NOMO-1 treated with DMSO at 0.1 percent for 48 hours (cell line): ENCODE data around the gene MLN.
"Not testable (repeated sequence)": the region's sequence is repeated elsewhere in the genome, so short reads cannot be mapped to it uniquely, and the experiment has no call there.

Experiments
- DNase-seq: peaks from one replicate; lab custom pipeline; 2025; ENCODE audit not compliant: unreplicated experiment; lab: John Stamatoyannopoulos, UW

MLN gene

DNA sequence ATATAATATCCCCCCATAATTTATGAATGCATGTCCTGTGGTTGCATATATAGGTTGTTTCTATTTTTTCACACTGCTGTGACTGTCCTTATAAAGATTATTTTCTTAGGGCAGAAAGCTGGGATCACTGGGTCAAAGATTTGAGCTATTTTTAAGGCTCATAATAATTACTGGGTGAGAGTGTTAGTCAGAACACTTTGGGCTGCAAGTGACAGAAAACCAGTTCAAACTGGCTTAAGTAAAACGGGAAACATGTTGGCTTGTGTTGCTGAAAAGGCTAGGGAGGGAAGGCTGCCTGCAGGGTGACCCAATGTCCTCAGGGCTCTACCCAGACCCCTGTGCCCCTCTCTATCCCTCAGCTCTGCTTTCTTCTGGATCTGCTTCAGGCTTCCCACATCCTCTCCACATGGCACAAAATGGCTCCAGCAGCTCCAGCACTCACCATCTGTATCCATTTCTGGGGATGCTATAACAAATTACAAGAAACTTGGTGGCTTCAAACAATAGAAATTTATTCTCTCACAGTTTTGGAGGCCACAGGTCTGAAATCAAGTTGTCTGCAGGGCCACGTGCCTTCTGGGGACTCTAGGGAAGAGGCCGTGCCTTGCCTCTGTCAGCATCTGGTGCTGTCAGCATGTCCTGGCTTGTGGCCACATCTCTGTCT, 33.1 kb upstream of the MLN start:
- no peak for DNase-seq

DNA sequence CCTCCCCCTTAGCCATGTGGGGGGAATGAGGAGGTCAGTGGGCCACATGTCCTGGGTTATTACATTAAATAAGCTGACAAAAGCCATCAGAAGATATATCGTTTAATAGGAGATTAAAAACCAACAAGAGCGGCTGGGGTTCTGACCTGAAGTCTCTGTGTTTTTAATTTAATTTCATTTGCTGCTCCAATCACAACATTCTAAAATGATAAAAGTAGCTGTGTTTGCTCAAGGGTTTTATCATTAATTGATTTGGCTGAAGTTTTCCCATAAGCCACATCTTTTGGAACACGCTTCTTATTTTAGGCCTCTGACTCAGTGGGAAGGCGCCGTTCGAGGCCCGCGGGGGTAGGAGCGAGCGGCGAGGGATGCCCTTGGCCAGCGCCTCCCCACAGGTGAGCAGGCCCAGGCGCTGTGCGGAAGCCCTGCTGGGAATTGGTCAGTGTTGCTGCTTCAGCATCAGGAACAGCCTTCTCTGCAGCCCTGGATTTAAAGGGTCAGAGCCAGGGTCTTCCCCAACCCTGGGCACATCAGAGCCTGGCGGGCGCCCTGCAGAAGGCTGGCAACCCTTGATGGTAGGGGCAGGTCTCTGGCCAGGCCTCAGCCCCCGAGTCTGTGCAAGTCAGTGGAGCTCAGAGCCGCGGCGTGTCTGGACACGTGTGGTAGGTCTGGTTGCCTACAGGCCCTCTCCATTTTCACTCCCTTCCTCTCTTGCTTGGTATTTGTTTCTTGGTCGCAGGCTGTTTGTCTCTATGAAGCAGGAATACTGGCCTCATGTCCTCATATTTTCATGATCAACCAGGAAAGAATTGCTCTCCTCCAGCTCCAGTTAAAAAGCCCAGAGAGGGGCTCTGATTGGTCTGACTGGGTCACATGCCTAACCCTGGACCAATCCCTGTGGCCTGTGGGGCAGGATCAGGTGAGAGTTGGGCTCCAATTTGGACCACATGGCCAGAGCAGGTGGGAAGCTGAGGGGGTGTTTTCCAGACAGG, 30.9 kb upstream of the MLN start:
- no peak for DNase-seq

DNA sequence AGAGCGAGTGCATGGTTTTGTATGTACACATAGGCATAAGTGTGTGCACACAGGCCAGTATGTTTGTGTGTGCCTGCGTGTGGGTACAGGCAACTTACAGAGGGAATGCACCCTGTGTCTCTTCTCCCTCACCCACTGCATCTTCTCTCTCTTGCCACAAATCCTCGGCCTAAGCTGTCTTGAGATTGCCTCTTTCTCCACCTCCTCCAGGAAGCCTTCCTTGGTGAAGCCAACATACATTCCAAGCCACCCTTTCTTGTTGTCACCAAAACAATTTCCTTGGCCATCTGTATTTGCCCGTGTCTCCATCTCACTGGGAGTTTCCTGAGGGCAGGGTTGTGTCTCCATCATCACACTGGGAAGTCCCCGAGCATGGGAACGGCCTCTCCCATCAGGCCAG, 29.8 kb upstream of the MLN start:
- no peak for DNase-seq

DNA sequence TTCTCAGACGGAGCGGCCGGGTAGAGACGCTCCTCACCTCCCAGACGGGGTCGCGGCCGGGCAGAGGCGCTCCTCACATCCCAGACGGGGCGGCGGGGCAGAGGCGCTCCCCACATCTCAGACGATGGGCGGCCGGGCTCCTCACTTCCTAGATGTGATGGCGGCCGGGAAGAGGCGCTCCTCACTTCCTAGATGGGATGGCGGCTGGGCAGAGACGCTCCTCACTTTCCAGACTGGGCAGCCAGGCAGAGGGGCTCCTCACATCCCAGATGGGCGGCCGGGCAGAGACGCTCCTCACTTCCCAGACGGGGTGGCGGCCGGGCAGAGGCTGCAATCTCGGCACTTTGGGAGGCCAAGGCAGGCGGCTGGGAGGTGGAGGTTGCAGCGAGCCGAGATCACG, 29.0 kb upstream of the MLN start:
- not testable (repeated sequence) for DNase-seq

DNA sequence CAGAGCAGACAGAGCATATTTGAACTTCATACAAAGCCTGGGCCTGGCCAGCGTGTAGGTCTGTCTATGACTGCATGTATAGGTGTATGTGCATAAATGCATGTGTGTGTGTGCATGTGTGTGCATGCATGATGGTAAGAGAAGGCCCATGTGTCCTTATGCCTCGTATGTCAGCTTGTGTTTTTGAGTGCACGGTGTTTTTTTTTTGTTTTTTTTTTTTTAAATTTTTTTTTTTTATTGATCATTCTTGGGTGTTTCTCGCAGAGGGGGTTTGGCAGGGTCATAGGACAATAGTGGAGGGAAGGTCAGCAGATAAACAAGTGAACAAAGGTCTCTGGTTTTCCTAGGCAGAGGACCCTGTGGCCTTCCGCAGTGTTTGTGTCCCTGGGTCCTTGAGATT, 27.9 kb upstream of the MLN start:
- DNase-seq: not testable (repeated sequence)

DNA sequence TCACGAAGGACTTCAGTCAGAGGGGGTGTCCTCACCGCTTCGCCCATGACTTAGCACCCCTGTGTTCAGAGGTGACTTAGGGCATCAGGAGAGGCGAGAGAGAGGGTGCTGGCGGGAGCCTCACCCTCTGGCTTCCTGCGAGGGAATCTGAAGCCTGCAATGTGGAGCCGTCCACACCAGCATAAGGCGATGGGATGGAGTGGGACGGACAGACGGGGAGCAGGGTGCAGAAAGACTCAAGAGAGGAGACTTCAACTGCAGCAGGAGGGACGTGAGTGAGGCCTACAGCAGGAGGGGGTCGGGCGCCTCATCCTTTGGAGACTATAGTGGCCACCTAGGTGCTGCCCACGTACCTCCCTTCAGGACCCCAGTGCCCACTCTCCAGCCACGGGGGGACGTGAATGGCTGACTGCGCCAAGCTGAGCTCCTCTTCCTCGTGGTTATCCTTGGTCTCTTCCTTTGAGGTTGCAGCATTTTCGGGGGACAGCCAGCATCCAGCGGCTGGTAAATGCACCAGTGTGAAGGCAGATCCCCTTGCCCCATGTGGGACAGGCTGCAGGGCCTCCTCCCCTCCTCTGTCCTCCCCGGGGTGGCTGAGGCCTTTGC, 26.9 kb upstream of the MLN start:
- DNase-seq: no peak

DNA sequence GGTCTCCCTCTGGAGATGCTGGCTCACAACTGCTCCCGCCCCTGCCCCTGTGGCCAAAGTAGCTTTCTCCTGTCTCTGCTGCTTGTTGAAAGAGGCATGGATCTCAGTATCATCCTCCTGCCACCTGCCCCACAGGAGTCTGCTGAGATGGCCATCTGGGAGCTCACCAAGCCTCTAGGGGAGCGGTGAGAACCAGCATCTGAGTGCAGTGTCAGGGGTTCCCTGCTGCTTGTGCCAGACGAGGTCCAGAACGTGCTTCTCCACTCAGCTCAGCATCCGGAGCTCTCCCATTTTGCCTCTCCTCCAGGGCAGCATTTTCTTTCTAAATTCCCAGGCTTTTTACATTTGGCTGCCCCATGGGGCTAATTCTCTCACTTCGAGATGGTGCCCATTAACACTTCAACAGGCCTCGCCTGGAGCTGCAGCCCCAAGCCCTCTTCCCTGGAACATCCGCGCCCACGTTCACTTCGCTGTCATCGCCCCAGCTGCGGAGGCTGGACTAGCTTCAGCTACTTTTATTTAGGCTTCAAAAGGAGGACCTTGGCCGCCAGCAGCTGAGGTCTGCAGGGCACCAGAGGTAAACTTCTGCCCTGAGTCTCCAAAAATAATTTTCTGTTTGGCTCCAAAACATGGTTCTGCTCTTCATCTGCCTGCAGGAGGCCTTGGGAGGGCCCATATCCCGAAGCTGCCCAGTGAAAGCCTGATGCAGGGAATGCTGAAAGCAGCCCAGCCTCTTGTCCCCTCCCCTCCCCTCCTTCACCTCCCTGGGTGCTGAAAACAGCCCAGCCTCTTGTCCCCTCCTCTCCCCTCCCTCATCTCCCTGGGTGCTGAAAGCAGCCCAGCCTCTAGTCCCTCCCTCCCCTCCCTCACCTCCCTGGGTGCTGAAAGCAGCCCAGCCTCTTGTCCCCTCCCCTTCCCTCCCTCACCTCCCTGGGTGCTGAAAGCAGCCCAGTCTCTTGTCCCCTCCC, 25.2 kb upstream of the MLN start:
- no peak for DNase-seq

DNA sequence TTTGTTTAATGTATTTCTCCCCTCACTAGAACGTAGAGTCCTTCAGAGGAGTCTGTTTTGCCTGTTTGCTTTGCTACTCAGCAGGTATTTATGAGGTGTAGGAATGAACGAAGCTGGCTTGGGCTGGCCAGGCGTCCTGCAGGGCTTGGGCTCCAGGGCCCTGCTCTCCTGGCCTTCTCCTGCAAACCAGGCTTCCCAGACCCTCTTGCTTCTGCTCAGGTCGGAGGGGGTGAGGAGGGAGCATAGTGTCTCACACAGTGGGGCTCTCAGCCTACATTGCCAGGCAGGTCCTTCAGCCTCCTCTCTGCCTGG, 24.6 kb upstream of the MLN start:
- DNase-seq: no peak

DNA sequence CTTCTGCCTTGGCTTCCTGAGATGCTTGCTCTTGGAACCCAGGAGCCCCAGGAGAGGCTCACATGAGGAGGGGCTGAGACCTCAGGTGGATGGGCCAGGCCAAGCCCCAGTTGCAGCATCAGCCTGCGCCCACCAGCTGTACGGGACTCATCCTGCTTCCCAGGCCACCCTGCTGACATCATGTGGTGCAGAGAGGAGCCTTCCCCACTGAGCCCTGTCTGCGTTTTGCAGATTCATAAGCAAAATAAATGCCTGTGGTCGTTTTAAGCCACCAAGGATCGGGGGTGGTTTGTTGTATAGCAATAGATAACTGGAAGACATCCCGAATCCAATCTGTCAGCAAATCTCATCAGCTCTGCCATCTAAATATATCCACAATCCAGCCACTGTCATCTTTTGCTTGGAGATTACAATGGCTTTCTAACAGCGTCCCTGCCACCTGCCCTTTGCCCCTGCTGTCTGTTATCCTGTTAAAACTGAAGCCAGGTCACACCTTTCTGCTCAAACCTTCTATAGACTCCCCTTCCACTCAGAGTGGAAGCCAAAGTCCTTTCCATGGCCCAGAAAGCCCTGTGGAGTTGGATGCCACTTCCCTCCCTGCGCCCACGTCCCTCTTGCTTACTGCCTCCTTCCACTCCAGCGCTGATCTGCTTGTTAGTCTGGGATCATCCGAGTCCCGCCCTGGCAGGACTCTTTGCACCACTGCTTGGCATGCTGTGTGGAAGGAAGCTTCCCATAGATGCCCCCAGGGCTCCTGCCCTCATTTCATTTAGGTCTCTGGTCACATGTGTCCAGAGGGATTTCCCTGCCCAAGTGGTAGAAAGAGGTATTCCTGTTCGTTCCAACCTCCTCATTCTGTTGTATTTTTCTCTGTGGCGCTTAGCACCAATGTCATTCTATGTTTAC, 24.0 kb upstream of the MLN start:
- DNase-seq: no peak

DNA sequence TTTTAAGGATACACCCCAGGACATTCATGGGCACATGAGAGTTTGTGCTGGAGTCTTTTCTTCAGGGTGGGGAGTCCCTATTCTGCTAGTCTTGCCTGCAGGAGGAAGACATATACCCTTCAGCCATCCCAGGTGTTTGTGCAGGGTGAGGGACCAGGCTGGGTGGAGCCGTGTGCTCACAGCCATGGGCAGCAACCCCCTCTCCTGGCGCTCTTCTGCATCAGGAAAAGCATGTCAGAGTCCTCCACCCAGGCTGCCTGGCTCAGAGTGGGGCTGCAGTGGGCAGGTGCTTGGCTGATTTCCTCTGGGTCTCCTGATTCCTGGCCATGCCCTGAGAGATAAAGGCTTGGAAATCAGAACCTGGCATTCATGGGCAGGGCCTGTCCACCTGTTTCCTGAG, 22.7 kb upstream of the MLN start:
- no peak for DNase-seq

DNA sequence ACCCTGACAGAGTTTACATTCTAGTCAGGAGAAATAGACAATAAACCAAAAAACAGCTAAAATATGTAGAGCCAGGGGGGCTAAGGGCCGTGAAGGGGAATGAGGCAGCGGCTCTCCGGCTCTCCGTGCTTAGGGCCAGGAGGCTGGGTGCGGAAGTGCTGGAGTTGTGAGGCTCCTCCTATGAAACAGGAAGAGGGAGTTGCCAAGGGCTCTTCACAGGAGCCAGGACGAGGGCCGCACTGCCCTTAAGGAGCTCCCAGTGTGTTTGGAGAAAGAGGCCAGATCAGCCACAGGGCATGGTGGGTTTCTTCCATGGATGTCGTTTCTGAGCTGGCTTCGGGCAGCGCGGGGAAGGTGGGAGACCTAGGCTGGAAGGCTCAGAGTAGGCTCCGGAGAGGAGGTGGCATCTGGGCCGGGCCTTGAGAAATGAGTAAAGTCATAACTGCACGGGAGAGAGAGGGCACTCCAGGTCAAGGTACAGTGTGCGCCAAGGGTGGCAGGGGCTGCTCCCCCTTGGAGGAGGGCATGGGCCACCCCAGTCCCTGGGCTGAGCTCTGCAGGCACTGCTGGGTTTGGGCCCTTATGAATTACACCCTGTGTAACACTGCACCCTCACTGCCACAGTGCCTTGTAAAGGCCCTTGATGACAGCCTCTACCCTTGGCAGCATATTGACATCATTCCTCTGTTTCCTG, 20.8 kb upstream of the MLN start:
- DNase-seq: no peak

DNA sequence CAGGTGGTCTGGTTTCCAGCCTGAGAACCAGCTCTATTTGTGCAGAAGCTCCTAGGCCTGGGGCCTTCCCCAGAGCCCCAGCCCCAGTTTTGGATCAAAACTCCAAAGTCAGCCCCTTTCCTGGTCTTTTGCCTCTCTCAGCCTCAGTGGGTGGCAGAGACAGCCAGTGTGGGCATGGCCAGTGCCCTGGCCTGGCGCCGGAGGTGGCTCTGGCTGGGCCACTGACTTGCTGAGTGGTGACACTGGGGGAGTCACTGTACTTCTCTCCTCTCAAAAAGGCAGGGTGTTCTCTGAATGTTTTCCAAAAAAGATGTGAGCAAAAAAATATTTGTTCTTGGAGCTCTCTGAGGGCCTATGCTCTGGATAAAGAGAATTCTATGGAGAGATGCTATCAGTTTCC, 20.0 kb upstream of the MLN start:
- no peak for DNase-seq

DNA sequence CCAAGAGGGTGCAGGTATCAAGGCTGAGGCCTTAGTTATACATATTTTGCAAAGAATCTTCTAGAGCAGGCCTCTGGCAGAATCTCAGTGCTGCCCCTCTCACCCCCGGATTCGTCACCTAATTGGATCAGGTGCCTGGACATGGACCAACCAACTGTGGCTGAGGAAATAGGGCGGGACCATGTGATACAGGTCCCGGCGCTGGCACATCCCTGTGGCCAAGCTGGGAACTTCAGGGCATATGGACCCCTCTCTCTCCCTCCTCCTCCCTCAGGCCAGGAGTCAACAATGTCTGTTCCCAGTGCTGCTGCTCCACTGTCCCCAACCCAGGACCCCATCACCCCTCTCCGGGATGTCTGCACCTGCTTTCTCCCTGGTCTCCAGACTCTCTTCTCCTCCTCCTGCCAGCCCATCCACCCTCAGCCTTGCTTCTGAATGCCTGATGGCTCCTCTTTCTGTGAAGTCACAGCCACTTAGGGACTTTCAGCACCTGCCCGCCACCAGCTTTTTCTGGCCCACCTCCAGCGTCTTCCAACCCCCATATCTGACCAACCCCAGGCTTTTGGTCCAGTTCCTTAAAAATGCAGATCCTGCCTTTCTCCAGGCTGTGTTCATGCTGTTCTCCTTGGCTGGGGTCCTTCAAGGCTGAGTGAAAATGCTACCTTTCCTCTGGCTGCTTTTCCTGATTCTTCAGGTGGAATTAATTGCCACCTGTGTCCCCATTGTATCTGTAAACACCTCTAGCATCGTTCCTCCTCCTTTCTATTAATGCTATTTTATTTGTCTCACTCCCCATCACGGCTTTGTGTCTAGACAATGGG, 19.0 kb upstream of the MLN start:
- no peak for DNase-seq

DNA sequence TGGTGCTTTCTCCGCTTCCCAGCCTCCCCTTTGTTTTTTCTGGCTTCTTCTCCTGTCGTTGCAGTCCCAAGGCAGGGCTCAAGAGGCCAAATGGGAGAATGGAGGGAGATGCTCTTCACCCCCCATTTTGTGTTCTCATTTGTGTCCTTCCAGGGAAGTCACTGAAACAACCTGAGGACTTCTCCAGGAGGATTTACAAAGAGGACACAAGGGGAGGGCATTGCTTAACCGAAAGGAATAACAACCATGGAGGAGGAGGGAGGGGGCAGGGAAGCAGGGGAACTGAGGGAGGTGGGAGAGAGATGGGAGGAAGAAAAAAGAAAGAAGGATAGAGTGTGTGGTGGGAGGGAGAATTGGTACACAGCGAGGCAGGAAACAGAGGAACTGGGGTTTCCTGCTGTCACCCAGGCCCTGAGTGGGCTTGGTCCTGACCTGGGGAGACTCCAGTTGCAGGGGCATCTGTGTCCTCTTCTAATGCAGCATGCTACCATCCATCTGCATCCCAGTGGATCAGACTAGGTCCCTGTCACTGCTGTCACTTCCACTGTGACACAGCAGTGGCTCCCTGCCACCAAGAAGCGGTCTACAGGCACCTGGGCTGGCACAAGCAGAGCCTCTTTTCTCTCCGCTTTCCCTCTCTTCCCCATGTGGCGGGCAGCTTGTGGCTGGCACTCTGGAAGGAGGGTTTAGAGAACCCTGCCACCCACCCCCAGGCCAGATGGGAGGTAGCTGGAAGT, 17.1 kb upstream of the MLN start:
- no peak for DNase-seq

DNA sequence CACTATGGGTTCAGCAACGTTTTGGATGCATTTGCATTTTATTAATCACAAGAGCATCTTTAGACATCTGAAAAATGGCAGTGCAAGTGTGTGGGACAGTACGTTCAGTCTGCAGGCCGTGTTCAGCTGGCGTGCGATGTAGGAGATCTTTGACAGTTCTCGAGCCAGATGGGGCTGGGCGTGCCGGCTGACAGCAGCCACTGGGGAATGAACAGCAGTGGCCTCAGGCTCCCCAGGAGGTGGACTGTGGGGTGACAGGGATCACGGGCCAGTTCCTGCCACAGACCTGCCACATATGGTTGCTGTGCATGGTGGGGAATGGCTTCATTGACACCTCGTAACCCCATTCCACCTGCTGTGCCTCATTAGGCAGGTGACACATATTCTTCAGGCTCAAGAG, 16.4 kb upstream of the MLN start:
- DNase-seq: no peak

DNA sequence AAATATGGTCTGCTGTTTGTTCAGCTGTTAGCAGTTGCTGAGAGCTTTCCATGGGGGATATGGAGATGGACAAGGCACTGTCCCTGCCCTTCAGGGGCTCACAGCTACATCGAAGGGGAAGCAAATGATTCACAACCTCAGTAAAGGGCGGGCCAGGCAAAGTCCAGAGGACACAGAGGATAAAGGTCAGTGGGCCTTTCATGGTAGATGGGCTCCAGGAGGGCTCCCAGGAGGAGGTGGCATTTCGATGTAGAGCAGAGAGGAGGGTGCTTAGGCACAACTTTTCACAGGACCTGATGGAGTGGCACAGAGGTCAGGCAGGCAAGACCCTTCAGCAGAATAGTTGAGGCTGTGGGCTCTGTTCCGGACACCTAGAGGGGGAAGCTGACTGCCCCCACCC, 15.2 kb upstream of the MLN start:
- DNase-seq: no peak

DNA sequence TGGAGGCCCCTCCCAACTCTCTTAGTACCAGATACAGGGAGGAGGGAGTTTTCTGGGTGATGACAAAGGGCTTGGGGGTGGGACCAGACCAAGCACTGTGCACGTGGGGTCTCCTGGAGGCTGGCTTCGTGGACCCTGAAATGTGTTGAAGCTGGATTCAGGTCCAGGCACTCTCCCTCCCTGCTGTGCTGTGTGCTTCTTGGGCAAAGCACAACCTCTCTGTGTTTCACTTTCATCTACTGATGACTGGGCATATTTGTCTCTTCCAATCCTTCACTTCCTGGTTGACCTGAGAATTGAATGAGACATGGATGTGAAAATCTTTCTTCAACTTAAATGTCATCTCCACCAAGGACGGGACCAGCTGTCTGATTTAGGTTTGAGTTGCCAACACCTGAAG, 14.5 kb upstream of the MLN start:
- no peak for DNase-seq

DNA sequence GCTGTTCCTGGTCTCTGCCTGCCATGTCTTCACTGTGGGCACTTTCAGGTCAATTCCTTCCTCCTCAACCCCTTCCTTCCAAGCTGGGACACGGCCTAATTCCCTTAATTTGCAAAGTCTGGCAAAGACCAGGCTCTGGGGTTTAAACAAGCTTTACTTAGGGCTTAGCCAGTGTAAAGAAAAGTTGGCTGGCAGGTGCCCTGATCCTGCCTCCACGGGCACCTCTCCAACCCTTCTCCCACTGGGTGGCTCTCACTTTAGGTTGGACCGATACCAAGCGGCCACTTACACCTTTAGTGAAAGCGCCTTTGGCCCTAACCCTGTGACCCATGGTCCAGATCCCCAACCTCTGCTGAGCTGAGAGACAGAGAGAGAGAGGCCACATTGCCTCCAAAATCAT, 13.7 kb upstream of the MLN start:
- DNase-seq: no peak
